ENCODE results near the gene LHFPL3. TPM values are rescaled to one million over a fixed set of nuclear protein-coding genes. Genes with fewer than 3 reads are reported as not detected.

The LHFPL3 gene
- total and polyA plus RNA-seq, 2 experiments from 2014 or later: not detected

DNA sequence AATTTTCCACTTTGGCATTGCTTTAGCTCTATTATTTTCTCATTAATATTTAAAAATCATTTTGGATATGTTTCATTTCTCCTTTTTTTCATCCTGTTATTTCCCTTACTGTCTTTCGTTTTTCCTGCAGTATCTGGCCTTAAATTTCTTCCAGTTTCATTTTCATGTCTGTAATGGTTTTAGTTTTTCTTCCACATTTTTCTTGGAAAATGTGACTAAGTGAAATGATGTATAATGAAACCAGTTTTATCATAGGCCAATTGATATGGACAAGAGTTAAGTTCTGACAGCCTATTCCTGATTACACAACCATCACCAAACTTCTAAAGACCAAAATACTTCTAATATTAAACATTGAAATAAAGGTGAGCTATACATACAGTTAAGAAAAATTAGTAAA, 158.5 kb downstream of the LHFPL3 start:
- in situ Hi-C loops (cut with MboI): no loop called here
- H3K9me2 ChIP-seq (ENCODE audit: insufficient read depth): no peaks in the 10 kb centered on the region
- 0% methylated on average over 1 of the region's 1 CpG for WGBS, 2 experiments (ENCODE audit: low coverage in 1 of 2, low lambda C conversion rate in 2 of 2, missing lambda C conversion rate in 2 of 2)
- no peak overlapping the region for H3K27ac ChIP-seq
- H4K20me1 ChIP-seq (ENCODE audit: insufficient read depth): no peaks in the 10 kb centered on the region
- no peak overlapping the region for H3K9ac ChIP-seq
- H3K9me3 ChIP-seq (ENCODE audit: low read depth): no peaks in the 10 kb centered on the region
- H3K4me2 ChIP-seq (ENCODE audit: unreplicated experiment): no peak overlapping the region
- H3K79me2 ChIP-seq (ENCODE audit: insufficient read depth): no peaks in the 10 kb centered on the region
- no peak for DNase-seq
- no peaks in the 10 kb centered on the region for H3K36me3 ChIP-seq (ENCODE audit: low read depth)
- H3K27me3 ChIP-seq (replicated peaks; ENCODE audit: insufficient read depth): no peaks in the 10 kb centered on the region
- H3F3A ChIP-seq (ENCODE audit: insufficient read depth): no peaks in the 10 kb centered on the region
- H2AFZ ChIP-seq: no peak overlapping the region
- H3K4me1 ChIP-seq (ENCODE audit: insufficient read depth): no peaks in the 10 kb centered on the region
- H3K4me3 ChIP-seq: no peak overlapping the region
- no peak for TF ChIP-seq EZH2 (IDR thresholded peaks at IDR 0.05; ENCODE audit: insufficient read depth, poor library complexity, severe bottlenecking)
- no peak for TF ChIP-seq EZH2phosphoT487 (IDR thresholded peaks at IDR 0.05; ENCODE audit: insufficient read depth, low read depth)

- Histone ChIP-seq H3K9me3 (ENCODE audit: low read depth) (no peaks in the 10 kb centered on the region), H3K4me2 (ENCODE audit: unreplicated experiment) (no peak overlapping the region), H3K4me1 (ENCODE audit: insufficient read depth) (no peaks in the 10 kb centered on the region), H2AFZ (no peak overlapping the region), H3K4me3 (no peak overlapping the region), H4K20me1 (ENCODE audit: insufficient read depth) (no peaks in the 10 kb centered on the region), H3K27ac (no peak overlapping the region), H3F3A (ENCODE audit: insufficient read depth) (no peaks in the 10 kb centered on the region), H3K9ac (no peak overlapping the region), H3K27me3 (replicated peaks; ENCODE audit: insufficient read depth) (no peaks in the 10 kb centered on the region; the same call in 1 of the 2 replicates), H3K36me3 (ENCODE audit: low read depth) (no peaks in the 10 kb centered on the region), H3K9me2 (ENCODE audit: insufficient read depth) (no peaks in the 10 kb centered on the region), H3K79me2 (ENCODE audit: insufficient read depth) (no peaks in the 10 kb centered on the region)
- TF ChIP-seq EZH2phosphoT487 (IDR thresholded peaks at IDR 0.05; ENCODE audit: insufficient read depth, low read depth) (no peak), EZH2 (IDR thresholded peaks at IDR 0.05; ENCODE audit: insufficient read depth, poor library complexity, severe bottlenecking) (no peak)
- in situ Hi-C loops (cut with MboI): no loop called here
- 0 to 3% methylated on average over 1 of the region's 1 CpG for WGBS, 2 experiments (ENCODE audit: low coverage in 1 of 2, low lambda C conversion rate in 2 of 2, missing lambda C conversion rate in 2 of 2)
- no peak for DNase-seq
Measured at GRCh38 chr7:104487642-104488041, 159.2 kb downstream of the LHFPL3 start.

DNA sequence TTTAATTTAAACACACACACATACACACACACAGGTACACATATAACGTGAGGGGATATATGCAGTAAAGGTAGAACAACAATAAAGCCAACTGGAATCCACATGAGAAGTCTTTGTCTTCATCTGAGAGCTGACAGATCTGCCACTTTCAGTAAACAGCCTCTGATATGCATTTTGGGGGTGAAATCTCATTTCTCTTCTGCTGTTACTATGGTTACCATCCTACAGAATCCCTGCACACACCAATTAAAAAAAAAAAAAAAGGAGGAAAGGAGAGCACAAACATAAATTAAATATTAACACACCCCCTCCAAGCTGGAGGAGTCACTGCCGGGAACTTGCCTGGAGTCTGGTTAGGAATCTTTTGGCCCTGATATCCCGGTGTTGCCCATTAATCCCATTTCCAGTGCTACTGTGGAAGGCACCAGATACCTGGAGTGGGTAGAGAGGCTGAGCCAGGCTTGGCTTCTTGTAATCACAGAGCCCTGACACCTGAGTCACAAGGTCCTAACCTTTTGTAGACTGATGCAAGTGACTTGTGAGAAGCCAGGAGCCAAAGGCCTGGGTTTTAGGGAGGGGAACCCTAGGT, 169.1 kb downstream of the LHFPL3 start:
- no peaks in the 10 kb centered on the region for H3K9me2 ChIP-seq (ENCODE audit: insufficient read depth)
- H3K9ac ChIP-seq: no peak overlapping the region
- TF ChIP-seq EZH2 (IDR thresholded peaks at IDR 0.05; ENCODE audit: insufficient read depth, poor library complexity, severe bottlenecking): no peak
- no peak for TF ChIP-seq EZH2phosphoT487 (IDR thresholded peaks at IDR 0.05; ENCODE audit: insufficient read depth, low read depth)
- no peaks in the 10 kb centered on the region; the same call in 1 of the 2 replicates for H3K27me3 ChIP-seq (replicated peaks; ENCODE audit: insufficient read depth)
- in situ Hi-C loops (cut with MboI): no loop called here
- H3K9me3 ChIP-seq (ENCODE audit: low read depth): no peaks in the 10 kb centered on the region
- H3K4me1 ChIP-seq (ENCODE audit: insufficient read depth): no peaks in the 10 kb centered on the region
- no peak overlapping the region for H3K4me2 ChIP-seq (ENCODE audit: unreplicated experiment)
- no peaks in the 10 kb centered on the region for H3K36me3 ChIP-seq (ENCODE audit: low read depth)
- WGBS, 2 experiments (ENCODE audit: low coverage in 1 of 2, low lambda C conversion rate in 2 of 2, missing lambda C conversion rate in 2 of 2): 12 to 20% methylated on average over 3 of the region's 3 CpGs
- H3K4me3 ChIP-seq: no peak overlapping the region
- no peak overlapping the region for H2AFZ ChIP-seq
- no peak for DNase-seq
- H3K79me2 ChIP-seq (ENCODE audit: insufficient read depth): no peaks in the 10 kb centered on the region
- H3K27ac ChIP-seq: no peak overlapping the region
- H3F3A ChIP-seq (ENCODE audit: insufficient read depth): no peaks in the 10 kb centered on the region
- H4K20me1 ChIP-seq (ENCODE audit: insufficient read depth): no peaks in the 10 kb centered on the region

- Histone ChIP-seq H3K27ac (no peak overlapping the region), H3K9ac (no peak overlapping the region), H3K4me1 (ENCODE audit: insufficient read depth) (no peaks in the 10 kb centered on the region), H3K4me2 (ENCODE audit: unreplicated experiment) (no peak overlapping the region), H3K27me3 (replicated peaks; ENCODE audit: insufficient read depth) (no peaks in the 10 kb centered on the region), H3K9me3 (ENCODE audit: low read depth) (no peaks in the 10 kb centered on the region), H3K79me2 (ENCODE audit: insufficient read depth) (no peaks in the 10 kb centered on the region), H4K20me1 (ENCODE audit: insufficient read depth) (no peaks in the 10 kb centered on the region), H2AFZ (no peak overlapping the region), H3F3A (ENCODE audit: insufficient read depth) (no peaks in the 10 kb centered on the region), H3K36me3 (ENCODE audit: low read depth) (no peaks in the 10 kb centered on the region), H3K9me2 (ENCODE audit: insufficient read depth) (no peaks in the 10 kb centered on the region), H3K4me3 (no peak overlapping the region)
- in situ Hi-C loops (cut with MboI): no loop called here
- TF ChIP-seq EZH2 (IDR thresholded peaks at IDR 0.05; ENCODE audit: insufficient read depth, poor library complexity, severe bottlenecking) (no peak), EZH2phosphoT487 (IDR thresholded peaks at IDR 0.05; ENCODE audit: insufficient read depth, low read depth) (no peak)
- WGBS, 2 experiments (ENCODE audit: low coverage in 1 of 2, low lambda C conversion rate in 2 of 2, missing lambda C conversion rate in 2 of 2): 29 to 33% methylated on average over 5 of the region's 5 CpGs
- no peak for DNase-seq
Measured at GRCh38 chr7:104499975-104500374, 171.6 kb downstream of the LHFPL3 start.

DNA sequence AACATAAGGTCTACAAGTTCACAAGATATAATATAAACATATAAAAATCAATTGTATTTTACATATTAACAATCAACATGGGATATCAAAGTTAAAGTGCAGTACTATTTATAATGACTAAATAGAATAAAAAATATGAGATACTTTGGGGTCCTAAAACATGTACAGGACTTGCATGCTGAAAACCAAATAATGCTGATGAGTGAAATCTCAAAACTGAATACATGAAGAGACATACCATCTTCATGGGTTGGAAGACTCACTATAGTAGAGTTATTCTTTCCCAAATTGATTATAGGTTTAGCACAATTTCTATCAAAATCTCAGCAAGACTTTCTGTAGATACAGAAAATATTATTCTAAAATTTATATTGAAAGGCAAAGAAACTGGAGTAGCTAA, 181.5 kb downstream of the LHFPL3 start:
- H3K9ac ChIP-seq: no peak overlapping the region
- no peaks in the 10 kb centered on the region for H3K4me1 ChIP-seq (ENCODE audit: insufficient read depth)
- H3K27me3 ChIP-seq (replicated peaks; ENCODE audit: insufficient read depth): no peaks in the 10 kb centered on the region
- in situ Hi-C loops (cut with MboI): no loop called here
- H3K4me3 ChIP-seq: no peak overlapping the region
- no peaks in the 10 kb centered on the region for H3K36me3 ChIP-seq (ENCODE audit: low read depth)
- H3K9me3 ChIP-seq (ENCODE audit: low read depth): no peaks in the 10 kb centered on the region
- H2AFZ ChIP-seq: no peak overlapping the region
- no peaks in the 10 kb centered on the region for H3K9me2 ChIP-seq (ENCODE audit: insufficient read depth)
- H3K79me2 ChIP-seq (ENCODE audit: insufficient read depth): no peaks in the 10 kb centered on the region
- no peak for DNase-seq
- no peaks in the 10 kb centered on the region for H4K20me1 ChIP-seq (ENCODE audit: insufficient read depth)
- no peak overlapping the region for H3K27ac ChIP-seq
- no peak overlapping the region for H3K4me2 ChIP-seq (ENCODE audit: unreplicated experiment)
- H3F3A ChIP-seq (ENCODE audit: insufficient read depth): no peaks in the 10 kb centered on the region
- TF ChIP-seq EZH2 (IDR thresholded peaks at IDR 0.05; ENCODE audit: insufficient read depth, poor library complexity, severe bottlenecking) (no peak), EZH2phosphoT487 (IDR thresholded peaks at IDR 0.05; ENCODE audit: insufficient read depth, low read depth) (no peak)

All from GM23248 (cell line).